B cell (primary cell): ENCODE data around the gene TRAPPC12.

Experiments used
- CTCF ChIP-seq: fragments of 200-600 bp; IDR thresholded peaks from one replicate; pipeline ENCODE4 v1.8.0; 2022; ENCODE audit warnings: antibody characterized with exemption, mild to moderate bottlenecking
- EZH2 ChIP-seq: IDR thresholded peaks from 2 replicates; pipeline ENCODE4 v1.6.1; 2012; ENCODE audit warnings: borderline replicate concordance, low read depth, mild to moderate bottlenecking, moderate library complexity, low read length; ENCODE audit not compliant: insufficient read depth, poor library complexity, severe bottlenecking

DNA sequence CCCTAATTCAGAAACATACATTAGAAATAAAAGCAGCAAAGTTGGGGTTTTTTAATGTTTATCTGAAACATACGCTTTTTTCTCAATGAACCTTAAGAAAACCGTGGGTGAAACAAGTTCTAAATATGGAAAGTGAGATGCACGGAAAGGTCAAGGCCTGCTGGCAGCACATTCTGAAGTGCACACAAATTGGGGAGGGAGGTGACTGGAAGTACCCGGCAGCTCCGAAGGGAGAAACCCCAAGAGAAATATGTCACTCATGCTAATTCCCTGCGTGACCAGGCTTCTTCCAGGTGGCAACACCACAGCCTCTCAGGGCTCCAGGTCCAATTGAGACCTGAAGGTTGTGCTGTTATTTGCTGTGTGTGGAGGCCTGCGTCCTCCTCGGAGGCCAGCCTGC is 47.4 kb upstream of the TRAPPC12 start:
- TF ChIP-seq CTCF: no peak
- TF ChIP-seq EZH2: no peak
